Stimulated activated CD8-positive, alpha-beta memory T cell treated with anti-CD3 and anti-CD28 coated beads, Interleukin-4, amount 100 ng/mL, for 48 hours (primary cell): ENCODE data around the gene PTPRE.
"Not testable (repeated sequence)": the region's sequence is repeated elsewhere in the genome, so short reads cannot be mapped to it uniquely, and the experiment has no call there.

Experiments
- DNase-seq: peaks from one replicate; pipeline ENCODE4 v3.0.0-alpha.2; 2020

The PTPRE gene

DNA sequence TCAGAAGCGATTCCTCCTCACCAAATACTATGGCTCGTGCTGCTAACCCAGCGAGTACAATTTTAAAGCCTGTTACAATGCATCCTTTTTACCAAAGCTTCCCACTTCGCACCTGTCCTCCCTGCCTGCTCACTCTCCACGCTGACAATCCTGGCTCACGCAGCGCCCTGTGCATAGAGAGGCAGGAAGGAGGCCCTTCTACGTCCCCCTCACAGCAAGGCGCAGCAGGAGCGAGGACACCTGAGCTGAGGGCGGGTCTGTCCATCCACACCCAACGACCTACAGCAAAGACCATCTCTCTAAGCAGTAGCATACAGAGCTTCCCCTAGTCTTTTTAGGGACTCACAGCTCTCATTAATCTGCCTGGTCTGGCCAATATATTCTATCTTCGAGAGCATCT lies 173.3 kb downstream of the PTPRE start:
- no peak for DNase-seq

DNA sequence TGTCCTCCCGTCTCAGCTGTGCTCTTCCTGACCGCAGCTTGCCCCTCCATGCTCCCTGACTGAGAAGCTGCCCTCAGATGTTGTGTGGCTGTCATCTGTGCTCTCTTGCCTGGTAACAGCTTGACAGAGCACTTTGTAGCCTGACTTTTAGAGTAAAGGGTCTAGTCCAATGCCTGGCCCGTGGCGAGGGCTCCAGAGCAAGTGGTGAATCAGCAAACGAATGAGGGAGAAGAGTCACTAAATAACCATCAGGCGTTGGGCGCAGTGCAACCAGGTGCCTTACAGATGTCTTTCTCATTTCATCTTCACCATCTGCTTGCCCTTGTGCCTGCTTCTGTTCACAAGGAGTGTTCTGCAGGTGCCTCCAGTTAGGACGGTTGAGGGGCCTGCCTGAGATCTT lies 173.7 kb downstream of the PTPRE start:
- DNase-seq: no peak

DNA sequence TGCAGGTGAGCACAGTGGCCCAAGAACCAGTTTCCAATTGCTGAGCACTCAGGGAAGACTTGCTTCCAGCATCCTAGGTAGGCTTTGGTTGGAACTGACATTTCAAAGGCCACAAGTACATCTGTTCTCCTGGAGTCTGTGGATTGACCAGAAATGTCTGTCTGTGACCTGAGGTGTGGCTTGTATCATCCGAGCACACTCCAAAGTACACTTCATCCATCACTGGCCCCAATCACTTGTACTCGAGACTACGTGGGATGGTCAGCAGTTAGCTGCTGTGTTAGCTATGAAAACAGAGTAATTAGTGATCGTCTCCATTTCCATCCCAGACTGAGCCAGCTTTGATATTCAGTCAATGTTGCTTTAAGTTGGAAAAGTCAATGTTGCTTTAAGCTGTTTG lies 174.3 kb downstream of the PTPRE start:
- DNase-seq: no peak

DNA sequence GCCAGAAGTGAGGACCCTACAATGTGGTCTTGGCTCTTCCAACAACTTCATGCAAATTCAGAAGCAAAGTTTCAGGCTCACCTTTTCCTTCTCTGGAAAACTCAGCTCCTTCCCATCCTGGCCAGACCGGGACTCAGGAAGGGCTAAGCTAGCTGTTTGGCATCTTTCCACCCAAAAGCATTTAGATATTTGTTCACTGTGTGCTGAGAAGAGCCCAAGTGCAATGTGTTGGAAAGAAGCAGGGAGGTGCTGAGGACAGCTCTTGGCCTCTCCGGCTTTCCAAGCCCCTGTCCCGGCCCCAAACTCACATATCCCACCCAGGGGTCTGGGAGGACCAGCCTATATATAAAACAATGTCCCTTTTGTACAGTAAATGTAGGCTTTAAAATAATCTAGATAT lies 174.8 kb downstream of the PTPRE start:
- DNase-seq: no peak

DNA sequence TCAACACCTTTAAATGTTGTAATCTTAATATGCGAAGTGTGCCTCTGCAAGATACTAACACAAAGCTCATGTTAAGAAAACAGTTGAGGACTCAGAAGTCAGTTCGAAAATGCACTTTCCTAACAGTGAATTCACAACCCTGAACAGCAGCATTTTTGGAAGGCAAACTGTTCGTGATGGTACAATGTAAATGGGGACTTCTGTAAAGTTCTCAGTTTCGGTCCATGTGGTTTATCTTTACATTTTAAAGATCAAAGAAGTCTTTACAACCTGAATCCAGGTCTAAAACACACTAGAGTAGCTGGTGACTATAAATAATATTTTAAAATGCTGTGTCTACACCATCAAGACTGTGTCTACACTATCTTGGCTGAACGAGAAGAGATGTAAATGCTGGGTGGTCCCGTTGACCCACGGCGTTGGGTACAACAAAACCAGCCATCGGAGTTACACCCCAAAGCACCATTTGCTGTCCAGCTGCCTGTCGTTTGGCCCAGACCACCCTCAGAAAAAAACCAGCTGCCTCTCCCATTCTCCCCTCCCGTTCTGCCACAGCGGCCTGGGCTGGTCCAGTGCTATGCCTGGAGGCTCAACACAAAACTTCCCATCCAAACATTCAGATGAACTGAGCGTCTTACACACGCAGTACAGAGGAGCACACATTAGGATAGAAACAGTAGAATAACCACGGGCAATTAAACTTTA lies 176.4 kb downstream of the PTPRE start:
- no peak for DNase-seq

- DNase-seq: no peak
These were observed 177.5 kb downstream of the PTPRE start for GRCh38 chr10:128084364-128084763.

GRCh38 chr10:128084991-128085390 lies 178.1 kb downstream of the PTPRE start:
- DNase-seq: no peak

- DNase-seq: no peak
These were observed 179.3 kb downstream of the PTPRE start for GRCh38 chr10:128086003-128086863.

DNA sequence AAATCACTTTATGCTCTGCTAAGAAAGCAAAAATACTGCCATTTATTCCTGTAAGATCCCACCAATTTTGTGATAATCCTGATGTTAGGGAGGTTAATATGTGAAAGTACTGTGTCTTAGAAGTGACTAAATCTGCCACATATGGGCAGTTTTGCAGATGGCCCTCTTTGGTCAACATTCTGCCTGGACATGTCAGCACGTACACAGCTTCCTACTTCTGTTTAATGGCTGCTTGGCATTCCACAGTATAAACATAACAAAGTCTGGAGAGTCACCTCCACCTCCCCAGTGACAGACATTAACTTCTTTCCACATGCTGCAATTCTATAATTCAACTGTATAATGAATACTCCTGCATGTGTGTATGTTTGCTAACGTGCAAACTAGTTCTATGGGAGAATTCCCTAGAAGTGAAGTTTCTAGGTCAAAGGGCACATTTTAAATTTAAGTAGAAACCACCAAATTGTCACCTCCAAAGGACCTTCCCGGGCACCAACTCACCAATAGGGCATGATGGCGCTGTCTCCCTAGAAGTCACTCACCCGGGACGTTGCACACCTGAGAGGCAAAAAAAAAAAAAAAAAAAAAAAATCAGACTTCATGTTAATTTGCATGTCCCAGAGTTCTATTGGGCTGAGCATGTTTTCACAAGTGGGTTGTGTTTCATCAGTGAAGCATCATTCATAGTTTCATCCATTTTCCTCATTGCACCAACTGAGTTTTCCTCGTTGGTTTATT lies 180.4 kb downstream of the PTPRE start:
- no peak for DNase-seq

DNA sequence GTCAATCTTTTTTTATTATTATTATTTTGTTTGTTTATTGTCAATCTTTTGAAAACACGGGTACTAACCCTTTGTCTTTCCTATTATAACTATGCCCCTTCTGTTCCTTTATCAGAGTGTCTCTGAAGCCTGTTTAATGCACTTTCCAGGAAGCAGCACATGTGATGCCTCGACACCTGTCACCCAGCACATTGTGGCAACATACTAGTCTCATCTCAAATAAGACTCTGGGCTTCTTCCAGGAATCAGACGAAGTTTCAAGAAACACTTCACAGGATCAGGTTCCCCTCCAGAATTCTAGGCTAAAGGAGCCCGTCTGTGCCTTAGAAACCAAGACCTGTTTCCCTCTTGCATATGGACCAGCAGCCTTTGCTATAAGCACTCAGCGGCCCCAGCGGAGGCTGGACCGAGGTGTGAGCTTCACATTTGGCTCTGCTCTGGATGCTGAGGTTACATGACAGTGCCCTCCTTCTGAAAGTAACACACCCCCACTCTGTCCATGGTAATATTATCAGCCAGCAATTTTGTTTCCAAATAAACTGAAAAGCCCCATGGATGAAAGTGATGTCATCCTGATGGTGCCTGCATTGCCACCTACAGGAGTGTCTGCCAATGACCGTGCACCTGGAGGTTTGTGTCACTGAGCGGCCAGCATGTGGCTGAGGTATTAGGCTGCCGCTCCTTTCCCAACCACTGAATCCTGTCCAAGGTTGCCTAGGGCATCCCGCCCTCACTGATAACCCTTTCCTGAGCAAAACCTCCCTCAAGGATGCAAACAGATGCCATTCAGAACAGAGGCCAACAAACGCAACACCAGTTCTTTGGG lies 181.2 kb downstream of the PTPRE start:
- DNase-seq: no peak

DNA sequence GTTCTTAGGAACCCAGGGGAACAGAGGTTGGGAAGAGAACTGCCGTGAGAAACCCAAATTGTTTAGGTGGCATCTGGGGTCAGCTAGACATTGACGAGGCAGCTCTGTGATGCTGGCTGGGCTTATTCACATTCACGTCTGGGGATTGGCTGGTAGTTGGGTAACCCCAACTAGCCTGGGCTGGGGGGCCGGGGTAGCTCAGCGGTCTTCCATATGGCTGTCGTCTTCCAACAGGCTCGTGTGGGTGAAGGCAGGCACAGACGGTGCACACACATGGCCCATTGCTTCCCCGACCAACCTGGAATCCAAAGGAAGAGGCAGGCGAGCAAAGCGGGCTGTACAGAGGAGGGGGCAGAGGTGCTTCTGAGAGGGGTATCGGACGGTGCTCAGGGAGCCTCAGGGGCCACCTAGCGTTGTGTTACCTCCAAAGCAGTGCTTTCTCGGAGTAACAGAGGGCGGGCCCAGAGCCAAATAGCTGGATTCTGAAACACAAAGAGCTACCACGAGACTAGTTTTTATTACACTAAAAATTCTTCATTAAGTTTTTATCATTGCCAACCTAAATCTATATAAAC lies 184.8 kb downstream of the PTPRE start:
- no peak for DNase-seq

DNA sequence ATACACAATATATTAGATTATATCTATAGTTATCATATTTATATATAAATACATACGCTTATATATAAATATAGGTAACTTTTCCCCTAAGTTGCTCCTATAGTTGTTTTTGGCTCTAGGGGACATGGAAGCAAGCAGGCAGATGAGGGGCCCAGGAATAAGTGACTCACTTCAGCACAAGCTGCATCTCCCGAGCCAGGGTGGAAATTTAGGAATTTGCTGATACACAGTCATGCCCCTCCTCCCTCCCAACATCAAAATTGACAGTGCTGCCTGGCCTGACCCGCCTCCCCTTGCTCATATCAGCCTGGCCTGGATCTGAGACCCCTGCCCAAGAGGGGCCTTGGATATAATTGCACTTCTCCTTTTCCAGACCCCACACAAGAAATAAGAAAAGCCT lies 185.6 kb downstream of the PTPRE start:
- DNase-seq: no peak

GRCh38 chr10:128094596-128094995 lies 187.7 kb downstream of the PTPRE start:
- not testable (repeated sequence) for DNase-seq

DNA sequence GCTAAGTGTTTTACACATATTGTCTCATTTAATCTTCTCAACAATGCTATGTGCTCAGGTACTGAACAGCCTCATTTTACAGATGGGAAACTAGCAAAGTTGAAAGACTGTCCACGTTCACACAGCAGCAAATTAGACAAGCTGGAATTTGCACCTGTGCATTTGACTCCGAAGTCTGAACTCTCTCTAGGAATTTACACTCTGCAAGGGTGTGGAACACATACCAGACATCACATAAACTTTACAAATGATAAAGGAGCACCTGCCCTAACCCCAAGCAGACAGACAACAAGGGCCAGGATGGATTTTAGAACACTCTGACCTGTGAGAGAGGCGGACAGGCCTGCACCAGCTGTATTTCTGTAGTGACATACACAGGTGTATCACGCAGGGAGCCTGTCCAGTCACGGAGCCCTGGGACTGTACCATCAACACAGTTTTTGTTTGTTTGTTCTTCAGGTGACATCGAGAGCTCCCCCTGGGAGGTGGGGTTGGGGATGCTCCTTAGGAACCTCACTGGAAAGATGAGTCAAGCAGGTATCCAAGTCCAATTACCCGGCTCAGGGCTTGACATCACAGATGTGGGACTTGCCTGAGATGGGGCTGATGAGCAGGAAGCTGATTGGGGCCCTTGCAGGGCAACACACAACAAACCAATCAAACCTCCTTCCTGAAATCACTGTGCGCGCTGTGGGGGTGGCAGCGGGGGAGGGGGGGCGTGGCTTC lies 188.3 kb downstream of the PTPRE start:
- DNase-seq: peak; percentile 51

DNA sequence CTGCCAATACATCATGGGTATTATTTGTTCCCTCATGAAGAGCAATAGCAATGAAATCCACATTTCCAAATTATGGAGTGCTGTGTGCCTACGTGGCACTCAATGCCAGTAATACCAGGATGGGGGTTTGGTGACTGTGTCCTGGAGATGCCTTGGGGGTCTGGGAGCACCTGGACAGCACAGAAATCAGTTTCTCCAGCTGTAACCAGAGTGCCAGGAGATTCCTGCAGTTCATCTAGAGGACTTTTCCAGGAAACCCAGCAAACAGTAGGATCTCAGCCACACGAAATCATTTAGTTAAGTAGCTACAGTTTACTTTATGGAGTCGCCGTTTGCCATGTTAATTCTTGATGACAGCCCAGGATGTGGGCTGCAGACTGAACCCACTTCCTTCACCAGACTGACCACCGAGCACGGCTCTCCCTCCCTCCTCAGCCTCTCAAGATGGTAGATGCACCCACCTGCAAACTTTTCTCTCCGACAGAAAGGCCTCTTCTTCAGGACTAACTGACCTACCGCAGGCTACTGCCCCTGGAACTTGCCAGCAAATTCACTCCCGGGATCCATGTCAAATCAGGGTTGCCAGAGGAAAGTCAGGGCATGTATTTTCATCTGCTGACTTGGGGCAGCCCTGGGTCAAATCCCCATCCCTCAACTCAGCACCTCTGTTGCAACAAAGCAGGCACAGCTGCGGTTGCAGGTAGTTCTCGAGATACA lies 189.0 kb downstream of the PTPRE start:
- DNase-seq: no peak

DNA sequence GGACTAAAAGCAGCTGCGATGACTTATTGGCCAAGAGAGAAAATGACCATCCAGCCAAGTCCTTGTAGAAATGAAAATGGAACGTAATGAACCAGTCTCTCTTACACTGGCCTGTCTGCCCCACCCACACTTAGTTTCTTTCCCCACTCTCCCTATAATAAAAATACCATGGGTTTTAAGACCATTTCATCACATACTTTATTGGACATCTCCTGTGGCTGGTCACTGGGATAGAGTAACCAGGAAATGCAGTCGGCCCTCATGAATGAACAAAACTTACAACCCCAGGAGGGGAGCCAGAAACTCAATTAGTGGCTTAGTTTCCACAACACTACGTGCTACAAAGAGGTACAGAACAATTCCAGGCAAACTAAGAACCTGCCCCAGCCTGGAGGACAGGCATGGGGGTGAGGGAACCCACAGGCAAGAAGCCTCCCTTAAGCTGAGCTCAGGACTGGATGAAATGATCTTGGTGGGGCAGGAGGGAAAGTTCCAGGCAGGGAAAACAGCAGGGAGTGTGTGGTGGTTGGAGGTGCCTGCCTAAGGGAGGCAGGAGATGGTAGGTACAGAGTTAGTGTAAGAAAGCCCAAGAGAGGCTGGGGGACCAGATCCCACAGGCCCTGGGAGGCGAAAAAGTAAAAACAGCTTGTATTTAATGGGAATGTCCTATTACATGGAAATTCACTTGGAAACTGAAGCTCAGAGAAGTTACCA lies 189.7 kb downstream of the PTPRE start:
- no peak for DNase-seq

DNA sequence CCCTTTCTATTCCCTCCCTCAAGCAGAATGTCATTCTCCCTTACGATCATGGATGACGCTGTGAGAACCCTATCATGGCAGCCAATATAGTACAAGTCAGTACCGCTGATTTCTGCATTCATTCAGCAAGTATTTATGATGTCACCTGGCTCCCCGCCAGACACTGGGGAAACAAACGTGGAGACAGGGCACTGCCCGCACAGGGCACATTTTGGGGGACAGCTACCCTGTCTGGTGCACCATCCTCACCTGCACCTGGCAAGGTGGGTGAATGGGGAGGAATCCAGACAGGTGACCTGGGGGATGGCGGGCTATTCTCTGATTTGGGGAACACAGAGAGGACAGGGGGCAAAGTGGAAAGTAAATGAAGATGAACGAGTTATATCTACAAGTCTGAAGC lies 190.9 kb downstream of the PTPRE start:
- no peak for DNase-seq

- DNase-seq: no peak
These were observed 191.7 kb downstream of the PTPRE start for GRCh38 chr10:128098631-128099030.

GRCh38 chr10:128099901-128100300 lies 193.0 kb downstream of the PTPRE start:
- no peak for DNase-seq

- no peak for DNase-seq
These were observed 195.0 kb downstream of the PTPRE start for GRCh38 chr10:128101901-128102300.
